ENCODE measurements around the gene ZNF333.

ZNF333 gene

GRCh38 chr19:14700711-14701375 lies 11.0 kb downstream of the ZNF333 start:
- no peak for TF ChIP-seq CTCF (IDR thresholded peaks at IDR 0.05)

- TF ChIP-seq CTCF (IDR thresholded peaks at IDR 0.05) = no peak
These were observed 14.0 kb downstream of the ZNF333 start for GRCh38 chr19:14703833-14704232.

GRCh38 chr19:14704450-14704849 lies 14.6 kb downstream of the ZNF333 start:
- no peak for TF ChIP-seq CTCF (IDR thresholded peaks at IDR 0.05)

GRCh38 chr19:14715841-14716240 lies 26.0 kb downstream of the ZNF333 start:
- TF ChIP-seq CTCF (IDR thresholded peaks at IDR 0.05) = no peak

GRCh38 chr19:14718522-14719116 lies 28.8 kb downstream of the ZNF333 start:
- no peak for TF ChIP-seq CTCF (IDR thresholded peaks at IDR 0.05)

- no peak for TF ChIP-seq CTCF (IDR thresholded peaks at IDR 0.05)
These were observed 29.3 kb downstream of the ZNF333 start for GRCh38 chr19:14719162-14719561.

- no peak for TF ChIP-seq CTCF (IDR thresholded peaks at IDR 0.05)
These were observed 32.3 kb downstream of the ZNF333 start for GRCh38 chr19:14722127-14722526.
